ENCODE data around the gene COLEC12.

The COLEC12 gene

GRCh38 chr18:389658-390357, 110.7 kb downstream of the COLEC12 start:
- no peak for DNase-seq (ENCODE audit: low read depth in 2 of 2)

GRCh38 chr18:388200-388599, 112.3 kb downstream of the COLEC12 start:
- DNase-seq (ENCODE audit: low read depth in 2 of 2), result no peak

- DNase-seq (ENCODE audit: low read depth in 2 of 2), result no peak
Measured at GRCh38 chr18:386994-387393, 113.5 kb downstream of the COLEC12 start.

GRCh38 chr18:384897-385296, 115.6 kb downstream of the COLEC12 start:
- no peak for DNase-seq (ENCODE audit: low read depth in 2 of 2)

- DNase-seq (ENCODE audit: low read depth in 2 of 2), result no peak
Measured at GRCh38 chr18:383135-383534, 117.4 kb downstream of the COLEC12 start.

- no peak for DNase-seq (ENCODE audit: low read depth in 2 of 2)
Measured at GRCh38 chr18:382423-382984, 118.0 kb downstream of the COLEC12 start.

GRCh38 chr18:379681-380330, 120.7 kb downstream of the COLEC12 start:
- no peak for DNase-seq (ENCODE audit: low read depth in 2 of 2)

GRCh38 chr18:378079-378478, 122.4 kb downstream of the COLEC12 start:
- no peak for DNase-seq (ENCODE audit: low read depth in 2 of 2)

- no peak for DNase-seq (ENCODE audit: low read depth in 2 of 2)
Measured at GRCh38 chr18:377088-377487, 123.4 kb downstream of the COLEC12 start.

GRCh38 chr18:376311-376710, 124.2 kb downstream of the COLEC12 start:
- DNase-seq (ENCODE audit: low read depth in 2 of 2), result no peak

- DNase-seq (ENCODE audit: low read depth in 2 of 2), result no peak
Measured at GRCh38 chr18:374721-375168, 125.8 kb downstream of the COLEC12 start.

- no peak for DNase-seq (ENCODE audit: low read depth in 2 of 2)
Measured at GRCh38 chr18:373780-374179, 126.7 kb downstream of the COLEC12 start.

GRCh38 chr18:371609-371982, 128.9 kb downstream of the COLEC12 start:
- no peak for DNase-seq (ENCODE audit: low read depth in 2 of 2)

GRCh38 chr18:370751-371608, 129.5 kb downstream of the COLEC12 start:
- DNase-seq (ENCODE audit: low read depth in 2 of 2), result no peak

- DNase-seq (ENCODE audit: low read depth in 2 of 2), result no peak
Measured at GRCh38 chr18:369224-370015, 131.1 kb downstream of the COLEC12 start.

GRCh38 chr18:366466-367061, 133.9 kb downstream of the COLEC12 start:
- no peak for DNase-seq (ENCODE audit: low read depth in 2 of 2)

GRCh38 chr18:365651-366050, 134.8 kb downstream of the COLEC12 start:
- DNase-seq (ENCODE audit: low read depth in 2 of 2), result no peak

GRCh38 chr18:364256-364826, 136.2 kb downstream of the COLEC12 start:
- no peak for DNase-seq (ENCODE audit: low read depth in 2 of 2)

- no peak for DNase-seq (ENCODE audit: low read depth in 2 of 2)
Measured at GRCh38 chr18:363301-364085, 137.0 kb downstream of the COLEC12 start.

All from stimulated activated CD8-positive, alpha-beta memory T cell treated with anti-CD3 and anti-CD28 coated beads, Interleukin-7, amount 100 ng/mL, for 1 hour (primary cell).